IMR-90 (cell line): ENCODE measurements around the gene CD69. TPM values are rescaled to one million over a fixed set of nuclear protein-coding genes. Genes with fewer than 3 reads are reported as not detected.

Source experiments
- ATAC-seq: fragments of 200-7000 bp; cut with Tn5 transposase; 2 replicates; pipeline ENCODE4 v1.9.1; 2020; ENCODE audit warnings: low read depth, mild to moderate bottlenecking, moderate library complexity
- BruUV-seq: library from RNA; stranded (reverse); fragments of 400-500 nt; replicated peaks from 2 replicates; lab custom pipeline; 2021; lab: Mats Ljungman, UMichigan
- CTCF ChIA-PET: fragments of 300-600 bp; formaldehyde crosslinking; extraction: SDS; loops from one replicate; lab custom pipeline; 2021; ENCODE audit warnings: antibody characterized with exemption; lab: Yijun Ruan, JAX
- POLR2A ChIA-PET: fragments of 300-600 bp; sonication (Branson Sonifier 250); formaldehyde crosslinking; loops from one replicate; lab custom pipeline; 2022; ENCODE audit warnings: antibody characterized with exemption; ENCODE audit not compliant: unreplicated experiment; lab: Charles Lee
- DNase-seq: peaks from one replicate; pipeline ENCODE4 v3.0.0; 2013
- H2AFZ ChIP-seq: replicated peaks from 2 replicates; pipeline ENCODE3; 2013; ENCODE audit warnings: low read length, mild to moderate bottlenecking; ENCODE audit not compliant: poor library complexity
- H2AK5ac ChIP-seq: 2 replicates; pipeline ENCODE4 v1.6.1; 2013; ENCODE audit warnings: low read depth, low read length, inconsistent platforms
- H2AK9ac ChIP-seq: replicated peaks from 2 replicates; pipeline ENCODE3; 2013; ENCODE audit warnings: mild to moderate bottlenecking, low read depth, low read length, moderate library complexity; ENCODE audit not compliant: poor library complexity
- H2BK120ac ChIP-seq: 2 replicates; pipeline ENCODE4 v1.6.1; 2013; ENCODE audit warnings: low read depth, low read length, inconsistent platforms
- H2BK15ac ChIP-seq: 3 replicates; pipeline ENCODE4 v1.6.1; 2013; ENCODE audit warnings: low read depth, low read length, inconsistent platforms
- H2BK20ac ChIP-seq: 2 replicates; pipeline ENCODE4 v1.6.1; 2013; ENCODE audit warnings: low read depth, mild to moderate bottlenecking, inconsistent platforms, low read length, moderate library complexity
- H2BK5ac ChIP-seq: 2 replicates; pipeline ENCODE4 v1.6.1; 2013; ENCODE audit warnings: mild to moderate bottlenecking, low read depth, low read length, inconsistent platforms; ENCODE audit not compliant: poor library complexity, severe bottlenecking
- H3K14ac ChIP-seq: replicated peaks from 2 replicates; pipeline ENCODE4 v1.6.1; 2013; ENCODE audit warnings: low read depth, low read length, inconsistent platforms
- H3K18ac ChIP-seq: 2 replicates; pipeline ENCODE4 v1.6.1; 2013; ENCODE audit warnings: low read depth, low read length, control low read depth
- H3K23ac ChIP-seq: 2 replicates; pipeline ENCODE4 v1.6.1; 2013; ENCODE audit warnings: low read depth, low read length, inconsistent platforms
- H3K27ac ChIP-seq: 2 replicates; pipeline ENCODE4 v1.5.1; 2013; ENCODE audit warnings: mild to moderate bottlenecking, control low read depth, low read length; ENCODE audit not compliant: insufficient read depth
- H3K27me3 ChIP-seq: 2 replicates; pipeline ENCODE4 v1.6.1; 2013; ENCODE audit warnings: low read length; ENCODE audit not compliant: control insufficient read depth, insufficient read depth
- H3K36me3 ChIP-seq: 2 replicates; pipeline ENCODE4 v1.6.1; 2013; ENCODE audit warnings: low read length, mixed read lengths; ENCODE audit not compliant: control insufficient read depth, insufficient read depth
- H3K4ac ChIP-seq: 2 replicates; pipeline ENCODE4 v1.6.1; 2013; ENCODE audit warnings: low read depth, low read length, inconsistent platforms
- H3K4me1 ChIP-seq: 2 replicates; pipeline ENCODE4 v1.6.1; 2013; ENCODE audit warnings: low read length, mixed read lengths; ENCODE audit not compliant: control insufficient read depth, insufficient read depth
- H3K4me2 ChIP-seq: 2 replicates; pipeline ENCODE4 v1.6.1; 2013; ENCODE audit warnings: low read depth, mild to moderate bottlenecking, control low read depth, low read length, moderate library complexity
- H3K4me3 ChIP-seq: 2 replicates; pipeline ENCODE4 v1.5.1; 2013; ENCODE audit warnings: low read depth, mild to moderate bottlenecking, control low read depth, low read length, moderate library complexity; ENCODE audit not compliant: insufficient read depth
- H3K56ac ChIP-seq: 2 replicates; pipeline ENCODE4 v1.6.1; 2013; ENCODE audit warnings: low read length, inconsistent platforms; ENCODE audit not compliant: insufficient read depth; ENCODE audit errors: extremely low read depth
- H3K79me1 ChIP-seq, 2 experiments: 2 replicates each; pipeline ENCODE4 v1.6.1; 2013; ENCODE audit warnings: low read length in 2 of 2, inconsistent platforms in 1 of 2, low read depth in 1 of 2
- H3K9ac ChIP-seq: 2 replicates; pipeline ENCODE4 v1.6.1; 2013; ENCODE audit warnings: low read depth, low read length, control low read depth
- H3K9me1 ChIP-seq: 2 replicates; pipeline ENCODE4 v1.6.1; 2013; ENCODE audit warnings: low read length, inconsistent platforms; ENCODE audit not compliant: insufficient read depth
- H3K9me3 ChIP-seq: 2 replicates; pipeline ENCODE4 v1.6.1; 2013; ENCODE audit warnings: low read length; ENCODE audit not compliant: control insufficient read depth, insufficient read depth
- H4K20me1 ChIP-seq: 2 replicates; pipeline ENCODE4 v1.6.1; 2013; ENCODE audit warnings: low read length, inconsistent platforms; ENCODE audit not compliant: insufficient read depth
- H4K5ac ChIP-seq: 2 replicates; pipeline ENCODE4 v1.6.1; 2013; ENCODE audit warnings: mild to moderate bottlenecking, low read depth, low read length, control low read depth
- H4K8ac ChIP-seq, 2 experiments: 2 replicates each; pipeline ENCODE4 v1.6.1; 2013; ENCODE audit warnings: low read depth in 2 of 2, low read length in 2 of 2, control low read depth in 1 of 2, inconsistent platforms in 1 of 2
- H4K91ac ChIP-seq: 2 replicates; pipeline ENCODE4 v1.6.1; 2013; ENCODE audit warnings: low read depth, low read length, inconsistent platforms; ENCODE audit not compliant: insufficient read depth
- FOS ChIP-seq: fragments of 150-350 bp; IDR thresholded peaks from 2 replicates; pipeline ENCODE4 v1.6.1; 2016; ENCODE audit warnings: low read depth, low read length
- MAZ ChIP-seq: IDR thresholded peaks from 2 replicates; pipeline ENCODE4 v1.6.1; 2012; ENCODE audit warnings: low read depth, mild to moderate bottlenecking, low read length, improper control_type of control experiment, moderate library complexity, borderline replicate concordance
- MXI1 ChIP-seq: IDR thresholded peaks from 2 replicates; pipeline ENCODE4 v1.6.1; 2012; ENCODE audit warnings: low read depth, mild to moderate bottlenecking, low read length, moderate library complexity, borderline replicate concordance
- RAD21 ChIP-seq: IDR thresholded peaks from 2 replicates; pipeline ENCODE4 v1.6.1; 2012; ENCODE audit warnings: low read length, improper control_type of control experiment
- RCOR1 ChIP-seq: IDR thresholded peaks from 2 replicates; pipeline ENCODE4 v1.6.1; 2012; ENCODE audit warnings: mild to moderate bottlenecking, low read length, improper control_type of control experiment; ENCODE audit not compliant: insufficient replicate concordance
- RFX5 ChIP-seq: IDR thresholded peaks from 2 replicates; pipeline ENCODE4 v1.8.0; 2012; ENCODE audit warnings: low read depth, mild to moderate bottlenecking, low read length, moderate library complexity
- WGBS, 2 experiments: methylation state at CpG; one replicate each; pipeline versions ENCODE4 v1.1.5 to v1.1.7; 2013; ENCODE audit warnings: missing lambda C conversion rate in 2 of 2; ENCODE audit not compliant: insufficient read length in 1 of 2; ENCODE audit errors: extremely low coverage in 2 of 2; 5-methylcytosine and 5-hydroxymethylcytosine counted together
- dilution Hi-C: fragments of 300-500 bp; cut with HindIII; formaldehyde crosslinking; loops from one replicate; pipeline ENCODE4 v1.14.3; 2018; ENCODE audit warnings: low sequenced_read_pairs; ENCODE audit not compliant: unreplicated experiment
- in situ Hi-C: fragments of 300-500 bp; cut with MboI; formaldehyde crosslinking; loops from 3 replicates; pipeline ENCODE4 v1.14.3; 2019; ENCODE audit warnings: low sequenced_read_pairs, inconsistent platforms, mixed read lengths
- intact Hi-C: fragments of 100-400 bp; cut with micrococcal nuclease; formaldehyde crosslinking; loops from 2 replicates; pipeline ENCODE4 v1.10.0; 2022
- polyA plus RNA-seq, 3 experiments: library from polyadenylated mRNA; depleted of rRNA; stranded (reverse); fragments of >200 nt; gene quantifications; 2 replicates each; pipeline ENCODE4 v1.2.3, GENCODE V29; 2012; ENCODE audit warnings: low replicate concordance in 1 of 3
- total RNA-seq: library from RNA; depleted of rRNA; stranded (reverse); fragments of >200 nt; gene quantifications from 2 replicates; pipeline ENCODE4 v1.2.3, GENCODE V29; 2012

CD69 gene
- total and polyA plus RNA-seq, 2 of the 4 experiments (the other 2 are of a cell fraction), result not detected

GRCh38 chr12:9736936-9737705 is 23.6 kb downstream of the CD69 start:
- DNase-seq, result no peak
- Histone ChIP-seq H3K36me3 (no peaks in the 10 kb centered on the region), H4K8ac (no peak overlapping the region), H2BK120ac (no peak overlapping the region), H3K9me1 (no peaks in the 10 kb centered on the region), H3K79me1 (no peaks in the 10 kb centered on the region), H2AK5ac (no peak overlapping the region), H2BK5ac (no peak overlapping the region), H4K91ac (no peak overlapping the region), H3K4me2 (no peak overlapping the region), H4K20me1 (no peaks in the 10 kb centered on the region), H3K9ac (no peak overlapping the region), H3K56ac (no peak overlapping the region), H2AFZ (no peak overlapping the region), H4K5ac (no peak overlapping the region), H2BK15ac (no peak overlapping the region), H3K14ac (no peak overlapping the region), H3K23ac (no peak overlapping the region), H2BK20ac (no peak overlapping the region), H3K27me3 (peaks cover 7% of the 10 kb centered on the region; the same call in 1 of the 2 replicates), H3K18ac (no peak overlapping the region), H3K4me3 (no peak overlapping the region), H3K4me1 (no peaks in the 10 kb centered on the region), H3K4ac (no peak overlapping the region), H2AK9ac (no peak overlapping the region), H3K27ac (no peak overlapping the region), H3K9me3 (no peaks in the 10 kb centered on the region)
- ChIA-PET CTCF (no interaction called here), POLR2A (no interaction called here)
- no peak for TF ChIP-seq FOS
- no peak for TF ChIP-seq MAZ
- TF ChIP-seq MXI1, result no peak
- TF ChIP-seq RCOR1, result no peak
- no peak for TF ChIP-seq RFX5
- TF ChIP-seq RAD21, result no peak
- BruUV-seq, result no TSS peak
- dilution Hi-C loops (no loop called here), intact Hi-C loops (no loop called here), in situ Hi-C loops (no loop called here)
- ATAC-seq, result no peak
- WGBS, 2 experiments, result no CpG with 5 or more reads among the region's 3 CpGs
